NCI-H2196 (cell line): ENCODE data around the gene CDCA7.
"Not testable (repeated sequence)": the region's sequence is repeated elsewhere in the genome, so short reads cannot be mapped to it uniquely, and the experiment has no call there.

Source experiments
- DNase-seq: peaks from one replicate; lab custom pipeline; 2025; ENCODE audit not compliant: unreplicated experiment; lab: John Stamatoyannopoulos, UW

The CDCA7 gene

GRCh38 chr2:173402405-173402974, 47.8 kb downstream of the CDCA7 start:
- peak; percentile 93 for DNase-seq

GRCh38 chr2:173404841-173405750, 50.4 kb downstream of the CDCA7 start:
- DNase-seq: no peak

GRCh38 chr2:173407176-173407575, 52.5 kb downstream of the CDCA7 start:
- no peak for DNase-seq

- no peak for DNase-seq
Measured at GRCh38 chr2:173407646-173408045, 53.0 kb downstream of the CDCA7 start.

- DNase-seq: no peak
Measured at GRCh38 chr2:173410579-173410978, 55.9 kb downstream of the CDCA7 start.

- no peak for DNase-seq
Measured at GRCh38 chr2:173412628-173413027, 58.0 kb downstream of the CDCA7 start.

- DNase-seq: no peak
Measured at GRCh38 chr2:173414823-173415322, 60.2 kb downstream of the CDCA7 start.

GRCh38 chr2:173415431-173416381, 61.0 kb downstream of the CDCA7 start:
- DNase-seq: no peak

GRCh38 chr2:173416415-173417152, 61.9 kb downstream of the CDCA7 start:
- not testable (repeated sequence) for DNase-seq

- no peak for DNase-seq
Measured at GRCh38 chr2:173417341-173417740, 62.7 kb downstream of the CDCA7 start.

- DNase-seq: no peak
Measured at GRCh38 chr2:173417802-173418201, 63.1 kb downstream of the CDCA7 start.
